ENCODE data around the gene SSC4D.
"Not testable (repeated sequence)": the region's sequence is repeated elsewhere in the genome, so short reads cannot be mapped to it uniquely, and the experiment has no call there.

Gene SSC4D

DNA sequence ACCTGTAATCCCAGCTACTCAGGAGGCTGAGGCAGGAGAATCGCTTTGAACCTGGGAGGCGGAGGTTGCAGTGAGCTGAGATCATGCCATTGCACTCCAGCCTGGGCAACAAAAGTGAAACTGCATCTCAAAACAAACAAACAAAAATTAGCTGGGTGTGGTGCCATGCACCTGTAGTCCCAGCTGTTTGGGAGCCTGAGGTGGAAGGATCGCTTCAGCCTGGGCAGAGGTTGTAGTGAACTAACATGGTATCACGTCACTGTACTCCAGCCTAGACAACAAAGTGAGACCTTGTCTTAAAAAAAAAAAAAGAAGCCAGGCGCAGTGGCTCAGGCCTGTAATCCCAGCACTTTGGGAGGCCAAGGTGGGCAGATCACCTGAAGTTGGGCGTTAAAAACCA, 21.7 kb downstream of the SSC4D start:
- H3K4me1 ChIP-seq (ENCODE audit: control insufficient read depth, insufficient read depth, low read length); H3K27me3 ChIP-seq (ENCODE audit: control insufficient read depth, insufficient read depth, low read length); H3K9me3 ChIP-seq (ENCODE audit: control insufficient read depth, insufficient read depth, low read length); H3K36me3 ChIP-seq (ENCODE audit: control insufficient read depth, insufficient read depth, low read length); H3K4me3 ChIP-seq (ENCODE audit: low read length); H3K27ac ChIP-seq (ENCODE audit: low read length); DNase-seq (ENCODE audit: low read depth, low spot score): not testable (repeated sequence)
- WGBS (ENCODE audit: insufficient coverage, insufficient read length), result no CpG with 5 or more reads among the region's 6 CpGs

DNA sequence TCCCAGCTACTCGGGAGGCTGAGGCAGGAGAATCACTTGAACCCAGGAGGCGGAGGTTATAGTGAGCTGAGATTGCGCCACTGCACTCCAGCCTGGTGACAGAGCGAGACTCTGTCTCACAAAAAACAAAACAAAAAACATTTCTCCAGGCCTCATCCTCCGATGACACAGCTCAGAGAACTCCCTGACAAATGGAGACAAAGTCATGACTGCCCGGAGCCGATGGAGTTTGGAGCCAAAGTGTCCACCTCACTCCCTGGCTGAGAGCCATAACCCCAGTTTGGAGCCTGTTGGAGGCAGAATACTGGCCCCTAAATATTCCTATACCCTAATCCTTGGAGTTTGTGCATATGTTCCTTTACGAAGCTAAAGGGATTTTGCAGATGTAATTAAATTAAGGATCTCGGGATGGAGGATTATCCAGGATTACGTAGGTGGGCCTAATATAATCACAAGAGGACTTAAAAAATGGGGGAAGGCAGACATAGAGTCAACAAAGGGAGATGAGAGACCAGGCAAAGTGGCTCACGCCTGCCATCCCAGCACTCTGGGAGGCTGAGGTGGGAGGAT, 22.7 kb downstream of the SSC4D start:
- WGBS (ENCODE audit: insufficient coverage, insufficient read length), result no CpG with 5 or more reads among the region's 11 CpGs
- no peak overlapping the region for H3K4me3 ChIP-seq (ENCODE audit: low read length)
- H3K4me1 ChIP-seq (ENCODE audit: control insufficient read depth, insufficient read depth, low read length), result peaks cover 1% of the 10 kb centered on the region; the same call in 1 of the 2 replicates
- DNase-seq (ENCODE audit: low read depth, low spot score), result no peak
- H3K36me3 ChIP-seq (ENCODE audit: control insufficient read depth, insufficient read depth, low read length), result no peaks in the 10 kb centered on the region
- H3K27me3 ChIP-seq (ENCODE audit: control insufficient read depth, insufficient read depth, low read length), result no peaks in the 10 kb centered on the region
- H3K9me3 ChIP-seq (ENCODE audit: control insufficient read depth, insufficient read depth, low read length), result no peaks in the 10 kb centered on the region
- H3K27ac ChIP-seq (ENCODE audit: low read length), result no peak overlapping the region

DNA sequence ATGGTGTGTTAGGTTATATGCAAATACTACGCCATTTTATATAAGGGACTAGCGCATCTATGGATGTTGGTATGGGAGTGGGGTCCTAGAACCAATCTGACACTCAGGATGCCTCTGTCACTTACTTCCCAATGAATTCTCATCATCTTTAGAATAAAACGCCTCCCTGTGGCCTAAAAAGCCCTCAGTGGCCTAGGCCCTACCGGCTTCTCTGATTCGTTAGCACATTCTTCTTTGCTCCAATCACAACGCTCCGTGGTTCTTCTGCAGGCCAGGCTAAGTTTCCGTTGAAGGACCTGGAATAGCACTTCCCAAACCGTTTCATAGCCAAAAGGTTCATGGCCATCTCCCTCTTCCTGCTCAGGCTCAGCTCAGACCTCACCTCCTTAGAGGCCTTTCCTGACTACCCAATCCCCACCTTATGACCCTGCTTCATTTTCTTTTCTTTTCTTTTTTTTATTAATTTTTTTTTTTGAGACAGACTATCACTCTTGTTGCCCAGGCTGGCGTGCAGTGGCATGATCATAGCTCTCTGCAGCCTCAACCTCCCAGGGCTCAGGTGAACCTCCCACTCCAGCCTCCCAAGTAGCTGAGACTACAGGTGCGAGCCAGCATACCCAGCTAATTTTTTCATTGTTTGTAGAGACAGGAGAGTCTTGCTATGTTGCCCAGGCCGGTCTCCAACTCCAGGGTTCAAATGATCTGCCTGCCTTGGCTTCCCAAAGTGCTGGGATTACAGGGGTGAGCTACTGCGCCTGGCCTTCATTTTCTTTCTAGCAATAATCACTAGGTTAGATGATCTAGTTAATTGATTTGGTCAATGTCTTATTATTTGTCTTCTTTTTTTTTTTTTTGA, 26.2 kb downstream of the SSC4D start:
- DNase-seq (ENCODE audit: low read depth, low spot score), result no peak
- Histone ChIP-seq H3K27me3 (ENCODE audit: control insufficient read depth, insufficient read depth, low read length) (no peaks in the 10 kb centered on the region), H3K4me3 (ENCODE audit: low read length) (no peak overlapping the region), H3K9me3 (ENCODE audit: control insufficient read depth, insufficient read depth, low read length) (no peaks in the 10 kb centered on the region), H3K27ac (ENCODE audit: low read length) (no peak overlapping the region), H3K4me1 (ENCODE audit: control insufficient read depth, insufficient read depth, low read length) (peaks cover 1% of the 10 kb centered on the region; the same call in 1 of the 2 replicates), H3K36me3 (ENCODE audit: control insufficient read depth, insufficient read depth, low read length) (no peaks in the 10 kb centered on the region)
- WGBS (ENCODE audit: insufficient coverage, insufficient read length), result no CpG with 5 or more reads among the region's 13 CpGs

DNA sequence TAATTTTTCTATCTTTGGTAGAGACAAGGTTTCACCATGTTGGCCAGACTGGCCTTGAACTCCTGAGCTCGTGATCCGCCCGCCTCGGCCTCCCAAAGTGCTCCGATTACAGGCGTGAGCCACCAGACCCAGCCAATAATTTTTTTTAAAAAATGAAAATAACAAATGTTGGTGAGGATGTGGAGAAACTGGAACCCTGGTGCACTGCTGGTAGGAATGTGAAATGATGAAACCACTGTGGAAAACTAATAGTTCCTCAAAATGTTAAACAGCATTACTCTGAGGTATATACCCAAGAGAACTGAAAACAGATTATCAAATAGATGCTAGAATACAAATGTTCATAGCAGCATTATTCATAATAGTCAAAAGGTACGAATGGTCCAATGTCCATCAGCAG, 27.7 kb downstream of the SSC4D start:
- Histone ChIP-seq H3K4me1 (ENCODE audit: control insufficient read depth, insufficient read depth, low read length) (peaks cover 1% of the 10 kb centered on the region; the same call in 1 of the 2 replicates), H3K4me3 (ENCODE audit: low read length) (no peak overlapping the region), H3K9me3 (ENCODE audit: control insufficient read depth, insufficient read depth, low read length) (no peaks in the 10 kb centered on the region), H3K36me3 (ENCODE audit: control insufficient read depth, insufficient read depth, low read length) (no peaks in the 10 kb centered on the region), H3K27me3 (ENCODE audit: control insufficient read depth, insufficient read depth, low read length) (no peaks in the 10 kb centered on the region), H3K27ac (ENCODE audit: low read length) (no peak overlapping the region)
- no peak for DNase-seq (ENCODE audit: low read depth, low spot score)
- no CpG with 5 or more reads among the region's 7 CpGs for WGBS (ENCODE audit: insufficient coverage, insufficient read length)

DNA sequence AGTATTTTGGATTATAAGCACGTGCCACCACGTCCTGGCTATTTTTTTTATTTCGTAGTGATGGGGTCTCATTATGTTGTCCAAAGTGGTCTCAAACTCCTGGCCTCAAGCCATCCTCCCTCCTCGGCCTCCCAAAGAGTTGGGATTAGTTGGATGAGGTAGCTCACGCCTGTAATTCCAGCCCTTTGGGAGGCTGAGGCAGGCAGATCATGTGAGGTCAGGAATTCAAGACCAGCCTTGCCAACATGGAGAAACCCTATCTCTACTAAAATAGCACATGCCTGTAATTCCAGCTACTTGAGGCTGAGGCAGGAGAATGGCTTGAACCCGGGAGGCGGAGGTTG, 28.9 kb downstream of the SSC4D start:
- no peak for DNase-seq (ENCODE audit: low read depth, low spot score)
- WGBS (ENCODE audit: insufficient coverage, insufficient read length), result no CpG with 5 or more reads among the region's 7 CpGs
- H3K9me3 ChIP-seq (ENCODE audit: control insufficient read depth, insufficient read depth, low read length), result no peaks in the 10 kb centered on the region
- H3K27ac ChIP-seq (ENCODE audit: low read length), result no peak overlapping the region
- no peak overlapping the region for H3K4me3 ChIP-seq (ENCODE audit: low read length)
- no peaks in the 10 kb centered on the region for H3K27me3 ChIP-seq (ENCODE audit: control insufficient read depth, insufficient read depth, low read length)
- peaks cover 1% of the 10 kb centered on the region; the same call in 1 of the 2 replicates for H3K4me1 ChIP-seq (ENCODE audit: control insufficient read depth, insufficient read depth, low read length)
- no peaks in the 10 kb centered on the region for H3K36me3 ChIP-seq (ENCODE audit: control insufficient read depth, insufficient read depth, low read length)

DNA sequence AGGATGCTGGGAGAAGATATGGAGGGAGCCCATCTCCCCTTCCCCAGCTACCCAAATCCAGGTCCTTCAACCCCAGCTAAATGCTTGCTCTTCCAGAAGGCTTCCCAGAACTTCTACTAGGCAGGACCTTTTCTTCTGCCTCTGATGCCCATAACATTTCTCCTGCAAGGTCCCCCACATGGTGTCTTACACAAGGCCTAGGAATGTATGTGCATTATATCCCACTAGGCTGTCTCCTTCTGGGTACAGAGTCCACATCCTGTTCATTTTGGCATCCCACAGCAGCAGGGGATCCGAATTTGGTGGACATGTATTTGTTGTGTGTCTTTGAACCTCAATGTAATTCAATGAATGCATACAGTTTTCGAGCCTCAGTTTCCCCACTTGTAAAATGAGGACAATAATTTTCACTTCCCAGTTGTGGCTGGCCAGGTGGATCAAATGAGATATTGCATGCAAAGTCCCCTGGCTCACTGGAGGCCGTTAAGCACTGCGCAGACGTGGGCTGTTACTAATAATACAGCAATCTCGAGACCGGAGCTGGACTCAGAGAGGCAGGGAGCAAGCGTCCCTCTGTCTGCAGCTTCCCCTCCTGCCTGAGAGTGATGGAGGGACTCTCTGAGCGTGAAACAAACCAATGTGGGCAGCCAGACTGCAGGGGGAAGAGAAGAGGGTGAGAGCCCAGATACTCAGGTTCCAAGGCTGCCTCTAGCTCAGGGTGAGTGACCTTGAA, 32.1 kb downstream of the SSC4D start:
- Histone ChIP-seq H3K4me1 (ENCODE audit: control insufficient read depth, insufficient read depth, low read length) (peaks cover 2% of the 10 kb centered on the region; the same call in 1 of the 2 replicates), H3K4me3 (ENCODE audit: low read length) (no peak overlapping the region), H3K27me3 (ENCODE audit: control insufficient read depth, insufficient read depth, low read length) (no peaks in the 10 kb centered on the region), H3K9me3 (ENCODE audit: control insufficient read depth, insufficient read depth, low read length) (no peaks in the 10 kb centered on the region), H3K27ac (ENCODE audit: low read length) (no peak overlapping the region), H3K36me3 (ENCODE audit: control insufficient read depth, insufficient read depth, low read length) (no peaks in the 10 kb centered on the region)
- no peak for DNase-seq (ENCODE audit: low read depth, low spot score)
- no CpG with 5 or more reads among the region's 9 CpGs for WGBS (ENCODE audit: insufficient coverage, insufficient read length)

DNA sequence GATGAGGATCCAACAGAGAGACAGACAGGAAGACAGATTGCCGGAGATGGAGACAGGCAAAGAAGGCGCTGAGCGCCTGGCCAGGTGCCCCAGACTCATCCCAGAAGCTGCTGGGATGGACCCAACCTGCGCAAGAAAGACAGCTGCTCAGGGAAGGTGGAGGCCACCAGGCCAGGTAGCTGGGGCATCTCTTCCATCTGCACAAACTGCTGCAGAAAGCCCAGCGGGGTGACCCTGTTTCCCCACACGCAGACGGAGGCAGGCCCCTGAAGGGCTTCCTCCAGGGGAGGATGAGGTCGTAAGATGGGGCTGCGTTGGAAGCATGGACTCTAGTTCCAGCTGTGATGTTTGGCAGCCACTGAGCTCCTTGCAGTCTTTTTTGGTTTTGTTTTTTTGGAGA, 34.2 kb downstream of the SSC4D start:
- no peak overlapping the region for H3K27ac ChIP-seq (ENCODE audit: low read length)
- H3K27me3 ChIP-seq (ENCODE audit: control insufficient read depth, insufficient read depth, low read length), result no peaks in the 10 kb centered on the region
- H3K4me3 ChIP-seq (ENCODE audit: low read length), result no peak overlapping the region
- H3K36me3 ChIP-seq (ENCODE audit: control insufficient read depth, insufficient read depth, low read length), result no peaks in the 10 kb centered on the region
- no peak for DNase-seq (ENCODE audit: low read depth, low spot score)
- peaks cover 2% of the 10 kb centered on the region; the same call in 1 of the 2 replicates for H3K4me1 ChIP-seq (ENCODE audit: control insufficient read depth, insufficient read depth, low read length)
- no CpG with 5 or more reads among the region's 9 CpGs for WGBS (ENCODE audit: insufficient coverage, insufficient read length)
- H3K9me3 ChIP-seq (ENCODE audit: control insufficient read depth, insufficient read depth, low read length), result no peaks in the 10 kb centered on the region

DNA sequence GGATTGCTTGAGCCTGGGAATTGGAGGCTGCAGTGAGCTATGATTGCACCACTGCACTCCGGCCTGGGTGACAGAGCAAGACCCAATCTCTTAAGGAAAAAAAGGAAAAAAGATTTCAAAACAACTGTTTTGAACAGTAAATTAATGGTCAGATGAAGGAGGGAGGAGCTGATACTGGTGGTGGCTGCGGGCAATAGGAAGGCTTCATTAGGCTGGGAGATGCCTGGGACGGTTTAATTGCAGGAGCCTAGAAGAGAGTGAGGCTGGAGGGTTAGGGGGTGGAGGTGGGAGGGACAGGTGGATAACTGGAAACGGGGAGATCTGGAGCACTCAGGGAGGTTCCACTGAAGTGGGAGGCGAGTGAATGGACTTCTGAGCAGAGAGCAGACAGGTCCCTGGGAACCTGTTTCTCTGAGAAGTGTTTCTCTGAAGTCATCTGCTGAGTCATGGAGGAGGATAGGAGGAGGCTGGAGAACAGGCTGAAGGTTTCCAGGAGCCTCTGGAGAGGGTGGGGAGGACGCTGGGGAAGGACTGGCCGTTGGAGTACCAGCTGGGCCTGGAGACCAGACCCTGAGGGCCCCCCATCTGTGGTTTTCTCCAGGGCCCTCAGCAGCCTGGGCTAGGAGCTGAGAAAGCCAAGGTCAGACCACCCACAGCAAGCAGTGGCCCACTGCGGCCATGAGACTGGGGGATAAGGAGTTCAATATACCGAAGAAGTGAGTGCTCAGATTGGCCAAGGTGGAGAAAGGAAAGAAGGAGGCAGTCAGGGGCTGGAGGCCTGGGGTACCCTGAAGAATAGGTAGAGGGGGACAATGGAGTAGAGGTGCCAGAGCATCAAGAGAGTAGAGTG, 36.3 kb downstream of the SSC4D start:
- no peak for DNase-seq (ENCODE audit: low read depth, low spot score)
- H3K4me1 ChIP-seq (ENCODE audit: control insufficient read depth, insufficient read depth, low read length), result peaks cover 2% of the 10 kb centered on the region; the same call in 1 of the 2 replicates
- H3K36me3 ChIP-seq (ENCODE audit: control insufficient read depth, insufficient read depth, low read length), result no peaks in the 10 kb centered on the region
- WGBS (ENCODE audit: insufficient coverage, insufficient read length), result no CpG with 5 or more reads among the region's 9 CpGs
- no peak overlapping the region for H3K4me3 ChIP-seq (ENCODE audit: low read length)
- H3K27me3 ChIP-seq (ENCODE audit: control insufficient read depth, insufficient read depth, low read length), result no peaks in the 10 kb centered on the region
- no peaks in the 10 kb centered on the region for H3K9me3 ChIP-seq (ENCODE audit: control insufficient read depth, insufficient read depth, low read length)
- H3K27ac ChIP-seq (ENCODE audit: low read length), result no peak overlapping the region

DNA sequence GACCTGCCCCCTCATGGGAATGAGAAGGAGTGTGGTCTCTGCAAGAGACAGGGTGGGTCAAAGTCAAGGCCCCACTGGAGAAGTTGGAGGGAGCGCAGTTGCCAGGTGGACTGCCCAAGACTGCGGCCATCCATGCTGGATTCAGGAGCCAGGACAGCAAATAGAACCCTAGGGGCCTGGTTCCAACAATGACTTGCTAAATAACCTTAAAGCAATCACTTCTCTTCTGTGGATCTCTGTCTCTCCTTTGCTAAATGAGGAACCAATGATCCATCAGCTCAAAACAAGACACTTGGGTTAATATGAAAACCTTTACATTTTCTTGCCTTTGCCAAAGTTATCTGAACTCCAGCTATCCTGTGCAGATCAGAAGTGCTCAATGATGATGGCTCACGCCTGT, 38.1 kb downstream of the SSC4D start:
- Histone ChIP-seq H3K27ac (ENCODE audit: low read length) (no peak overlapping the region), H3K4me3 (ENCODE audit: low read length) (no peak overlapping the region), H3K27me3 (ENCODE audit: control insufficient read depth, insufficient read depth, low read length) (no peaks in the 10 kb centered on the region), H3K36me3 (ENCODE audit: control insufficient read depth, insufficient read depth, low read length) (no peaks in the 10 kb centered on the region), H3K4me1 (ENCODE audit: control insufficient read depth, insufficient read depth, low read length) (peaks cover 2% of the 10 kb centered on the region; the same call in 1 of the 2 replicates), H3K9me3 (ENCODE audit: control insufficient read depth, insufficient read depth, low read length) (no peaks in the 10 kb centered on the region)
- no CpG with 5 or more reads among the region's 3 CpGs for WGBS (ENCODE audit: insufficient coverage, insufficient read length)
- no peak for DNase-seq (ENCODE audit: low read depth, low spot score)

DNA sequence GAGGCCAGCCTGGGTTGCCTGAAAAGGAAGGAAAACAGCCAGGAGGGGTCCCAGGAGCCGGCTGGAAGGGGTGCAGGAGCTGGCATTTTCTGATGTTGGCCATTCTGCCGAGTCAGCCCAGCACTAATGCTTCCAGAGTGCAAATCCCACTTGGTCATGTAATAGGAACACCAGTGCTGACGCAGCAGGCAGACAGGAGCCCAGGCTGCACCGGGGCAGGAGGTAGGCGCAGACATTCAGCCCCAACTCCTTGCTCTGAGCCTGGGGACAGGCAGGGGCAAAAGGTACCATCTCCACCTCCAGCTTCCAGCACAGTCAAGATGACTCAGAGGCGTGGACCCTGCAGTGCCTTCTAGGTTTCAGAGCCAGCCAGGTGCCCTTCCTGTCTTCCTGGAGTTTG, 40.5 kb downstream of the SSC4D start:
- no peak overlapping the region for H3K4me3 ChIP-seq (ENCODE audit: low read length)
- WGBS (ENCODE audit: insufficient coverage, insufficient read length), result no CpG with 5 or more reads among the region's 6 CpGs
- peaks cover 2% of the 10 kb centered on the region; the same call in 1 of the 2 replicates for H3K4me1 ChIP-seq (ENCODE audit: control insufficient read depth, insufficient read depth, low read length)

More for the DNA sequence above, 40.5 kb downstream of the SSC4D start:
- no peaks in the 10 kb centered on the region for H3K27me3 ChIP-seq (ENCODE audit: control insufficient read depth, insufficient read depth, low read length)
- no peaks in the 10 kb centered on the region for H3K36me3 ChIP-seq (ENCODE audit: control insufficient read depth, insufficient read depth, low read length)
- no peak overlapping the region for H3K27ac ChIP-seq (ENCODE audit: low read length)
- H3K9me3 ChIP-seq (ENCODE audit: control insufficient read depth, insufficient read depth, low read length), result no peaks in the 10 kb centered on the region
- DNase-seq (ENCODE audit: low read depth, low spot score), result no peak

All from iPS DF 6.9 (cell line).